Myometrial cell (primary cell): Measurements from ENCODE around the gene DDX60. TPM values are rescaled to one million over a fixed set of nuclear protein-coding genes. Genes with fewer than 3 reads are reported as not detected.

Source experiments
- total RNA-seq: library from RNA; depleted of rRNA; stranded (reverse); fragments of >200 nt; gene quantifications from 2 replicates; pipeline ENCODE4 v1.2.3, GENCODE V29; 2015

Gene DDX60
- 9.0 and 9.2 TPM in 2 replicates for total RNA-seq

DNA sequence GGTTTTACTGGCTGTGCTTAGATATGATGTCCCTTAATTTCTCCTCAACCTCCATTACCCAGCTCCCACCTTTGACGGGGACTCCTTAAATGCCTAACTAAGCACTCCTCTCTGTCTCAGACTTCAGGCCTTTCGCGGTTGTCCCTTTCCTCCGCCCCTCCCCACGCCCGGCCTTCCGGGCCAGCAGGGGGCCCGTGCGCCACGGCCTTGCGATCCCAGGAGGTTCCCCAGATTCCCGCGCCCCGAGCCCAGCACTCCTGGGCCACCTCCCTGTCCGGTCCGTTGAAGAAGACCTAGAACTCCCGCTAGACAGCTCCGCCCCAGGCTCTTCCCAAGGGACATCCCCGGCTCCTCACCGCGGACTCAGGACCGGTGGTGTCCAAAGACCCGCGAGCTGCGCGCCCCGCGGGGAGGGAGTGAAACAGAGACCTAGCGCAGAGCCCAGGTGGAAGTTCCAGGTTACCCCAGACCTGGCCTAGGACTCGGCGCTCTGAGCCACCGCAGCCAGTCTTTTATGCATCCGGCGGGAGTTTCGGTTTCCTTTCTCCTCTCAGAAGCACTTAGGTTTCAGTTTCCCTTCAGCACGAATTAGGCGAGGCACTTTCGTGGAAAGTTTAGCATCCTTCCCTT lies at the start of gene DDX60:
DDX60 (minus strand) TSS at position 487 of the 630 bp plus-strand sequence. CDS start 7,493 bp downstream, outside the sequence.

Other genes starting within 250 kb of the DDX60 start
- gene ANXA10, start 226.2 kb downstream of the DDX60 start, total RNA-seq, result 2.9 and 8.2 TPM in 2 replicates
- gene DDX60L, start 161.7 kb upstream of the DDX60 start, total RNA-seq, result 10.4 and 13.8 TPM in 2 replicates
- gene PALLD, start 178.3 kb upstream of the DDX60 start, total RNA-seq, result 51.3 and 68.2 TPM in 2 replicates